ENCODE measurements around the gene SPTBN1. TPM values are rescaled to one million over a fixed set of nuclear protein-coding genes. Genes with fewer than 3 reads are reported as not detected.

The SPTBN1 gene
- total RNA-seq, 1 donor from 2014 or later: 251 TPM

DNA sequence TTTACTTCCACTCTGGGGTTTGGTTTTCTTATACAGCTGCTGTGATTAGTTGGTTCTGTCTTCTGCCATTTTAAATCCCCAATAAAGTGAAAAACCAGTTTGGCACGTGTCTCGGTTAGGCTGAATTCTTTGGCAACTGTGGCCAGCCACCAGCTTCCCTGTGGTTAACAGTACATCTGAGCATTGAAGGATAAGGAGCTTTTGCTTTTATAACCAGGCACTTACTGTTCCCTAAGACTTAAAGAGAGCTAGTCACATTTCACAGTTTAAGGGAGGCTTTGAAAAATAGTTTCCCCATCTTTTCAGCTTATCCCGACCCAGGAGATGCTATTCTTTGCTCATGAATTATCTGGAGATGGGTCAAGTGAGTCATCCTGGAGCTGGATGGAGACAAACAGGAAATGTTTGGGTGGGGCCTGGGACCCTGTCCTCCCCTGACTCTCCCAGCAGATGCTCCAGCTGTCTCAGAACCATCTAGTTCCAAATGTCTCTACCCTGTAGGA lies 210.1 kb downstream of the SPTBN1 start:
- H3K4me3 ChIP-seq (ENCODE audit: low read length in 3 of 3): no peak overlapping the region
- peak overlapping the region; percentile 68 for H3K27ac ChIP-seq (ENCODE audit: low read depth, low read length)

DNA sequence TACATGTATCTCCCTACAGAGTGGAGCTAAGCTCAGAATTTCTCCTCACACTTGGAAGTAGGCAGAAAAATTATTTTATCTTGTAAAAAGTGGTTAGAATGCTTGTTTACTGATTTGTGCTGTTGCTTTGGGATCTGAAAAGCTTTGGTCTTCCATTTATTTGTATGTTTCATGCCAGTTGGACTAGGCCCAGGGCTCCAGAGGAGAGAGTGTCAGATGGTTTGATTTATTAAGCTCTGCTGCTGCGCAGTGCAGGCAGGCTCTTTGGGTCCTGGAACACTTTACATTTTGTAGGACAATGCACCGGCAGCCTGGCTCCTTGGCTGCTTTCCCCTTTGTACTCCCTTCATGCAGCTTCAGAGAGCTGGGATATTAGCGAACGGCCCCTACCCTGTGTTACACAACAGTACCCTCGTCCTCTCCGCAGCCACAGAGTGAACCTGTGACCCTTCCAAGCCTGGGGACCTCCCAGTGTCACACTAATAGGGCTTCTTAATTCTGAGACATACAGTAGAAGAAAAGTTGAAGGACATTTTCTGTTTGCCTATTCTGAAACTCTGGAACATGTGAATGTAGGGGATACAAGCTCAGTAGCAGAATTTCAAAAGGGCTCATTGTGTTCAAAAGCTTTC lies 210.6 kb downstream of the SPTBN1 start:
- H3K9ac ChIP-seq (ENCODE audit: low read depth in 1 of 3, low read length in 3 of 3): peak overlapping the region in 2 of 3 donors; percentile 24 to 52
- peak overlapping the region in 2 of 3 donors; percentile 11 to 15 for H3K4me3 ChIP-seq (ENCODE audit: low read length in 3 of 3)
- H3K4me1 ChIP-seq (ENCODE audit: control insufficient read depth in 3 of 3, insufficient read depth in 3 of 3, low read length in 3 of 3): peaks cover 25 to 37% (median 28%) of the 10 kb centered on the region in 3 donors
- H3K27me3 ChIP-seq (ENCODE audit: control insufficient read depth in 3 of 3, insufficient read depth in 3 of 3, low read length in 3 of 3): no peaks in the 10 kb centered on the region
- peak overlapping the region; percentile 68 for H3K27ac ChIP-seq (ENCODE audit: low read depth, low read length)
- H3K9me3 ChIP-seq (ENCODE audit: control insufficient read depth in 3 of 3, low read length in 3 of 3): no peaks in the 10 kb centered on the region
- peaks cover 39 to 65% (median 48%) of the 10 kb centered on the region in 3 donors for H3K36me3 ChIP-seq (ENCODE audit: control insufficient read depth in 3 of 3, insufficient read depth in 3 of 3, low read length in 3 of 3)

More for the DNA sequence above, 210.1 kb downstream of the SPTBN1 start:
- H3K27me3 ChIP-seq (ENCODE audit: control insufficient read depth in 3 of 3, insufficient read depth in 3 of 3, low read length in 3 of 3): no peaks in the 10 kb centered on the region
- peaks cover 41 to 69% (median 54%) of the 10 kb centered on the region in 3 donors for H3K36me3 ChIP-seq (ENCODE audit: control insufficient read depth in 3 of 3, insufficient read depth in 3 of 3, low read length in 3 of 3)
- H3K4me1 ChIP-seq (ENCODE audit: control insufficient read depth in 3 of 3, insufficient read depth in 3 of 3, low read length in 3 of 3): peaks cover 25 to 37% (median 28%) of the 10 kb centered on the region in 3 donors
- peak overlapping the region in 2 of 3 donors; percentile 10 to 52 for H3K9ac ChIP-seq (ENCODE audit: low read depth in 1 of 3, low read length in 3 of 3)
- H3K9me3 ChIP-seq (ENCODE audit: control insufficient read depth in 3 of 3, low read length in 3 of 3): no peaks in the 10 kb centered on the region

DNA sequence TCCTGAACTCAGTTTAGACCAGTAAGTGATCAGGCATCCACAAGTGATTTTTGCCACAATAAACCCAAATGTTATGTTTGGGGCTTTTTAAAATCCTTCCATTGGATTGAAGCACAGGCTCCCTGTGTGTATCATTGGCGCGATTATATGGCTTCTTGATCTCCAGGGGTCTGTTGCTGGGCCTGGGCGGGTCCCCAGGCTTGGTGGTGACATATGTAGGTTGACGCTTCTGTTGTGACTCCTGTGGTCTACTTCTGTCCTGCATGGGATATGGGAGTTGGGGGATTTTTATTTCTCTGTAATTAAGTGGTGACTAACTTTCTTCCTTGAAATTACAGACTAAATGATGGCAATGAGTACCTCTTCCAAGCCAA lies 211.1 kb downstream of the SPTBN1 start:
- Histone ChIP-seq H3K36me3 (ENCODE audit: control insufficient read depth in 3 of 3, insufficient read depth in 3 of 3, low read length in 3 of 3) (peaks cover 37 to 60% (median 43%) of the 10 kb centered on the region in 3 donors), H3K27me3 (ENCODE audit: control insufficient read depth in 3 of 3, insufficient read depth in 3 of 3, low read length in 3 of 3) (no peaks in the 10 kb centered on the region), H3K4me3 (ENCODE audit: low read length in 3 of 3) (no peak overlapping the region), H3K4me1 (ENCODE audit: control insufficient read depth in 3 of 3, insufficient read depth in 3 of 3, low read length in 3 of 3) (peaks cover 25 to 37% (median 28%) of the 10 kb centered on the region in 3 donors), H3K9ac (ENCODE audit: low read depth in 1 of 3, low read length in 3 of 3) (peak overlapping the region in 1 of 3 donors; percentile 24), H3K9me3 (ENCODE audit: control insufficient read depth in 3 of 3, low read length in 3 of 3) (no peaks in the 10 kb centered on the region), H3K27ac (ENCODE audit: low read depth, low read length) (peak overlapping the region; percentile 68)

DNA sequence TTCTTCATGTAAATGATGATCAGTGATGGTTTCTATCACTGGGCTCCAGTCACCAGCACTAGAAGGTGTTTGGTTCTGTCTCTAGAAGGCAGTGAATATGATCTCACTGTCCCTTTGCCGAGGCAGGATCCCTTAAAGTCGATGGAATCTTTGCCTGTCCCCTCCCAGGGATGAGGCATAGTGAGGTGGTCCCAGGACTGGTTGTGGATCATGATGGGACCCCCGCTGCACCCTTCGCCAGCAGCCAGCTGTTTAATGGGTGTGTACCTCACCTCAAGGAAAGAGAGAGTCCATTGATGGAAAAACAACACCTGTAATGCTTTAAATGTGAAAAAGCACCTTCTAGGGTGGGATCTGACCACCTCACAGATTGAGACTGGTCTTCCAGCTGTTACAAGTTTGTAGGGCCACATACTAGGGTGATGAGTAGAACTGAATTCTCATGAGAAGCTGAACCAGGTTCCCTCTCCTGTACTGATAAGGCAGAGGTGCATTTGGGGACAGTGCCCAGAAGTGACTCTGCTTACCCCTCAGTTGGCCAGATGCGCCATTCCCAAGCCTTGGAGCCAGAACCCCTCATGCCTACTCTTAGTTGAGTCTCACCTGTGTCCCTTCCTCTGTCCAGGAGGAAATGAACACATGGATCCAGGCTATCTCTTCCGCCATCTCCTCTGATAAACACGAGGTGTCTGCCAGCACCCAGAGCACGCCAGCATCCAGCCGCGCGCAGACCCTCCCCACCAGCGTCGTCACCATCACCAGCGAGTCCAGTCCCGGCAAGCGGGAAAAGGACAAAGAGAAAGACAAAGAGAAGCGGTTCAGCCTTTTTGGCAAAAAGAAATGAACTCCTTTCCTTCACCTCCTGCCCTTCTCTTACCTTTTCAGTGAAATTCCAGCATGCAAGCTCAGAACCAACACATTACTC lies 211.9 kb downstream of the SPTBN1 start:
- H3K9ac ChIP-seq (ENCODE audit: low read depth in 1 of 3, low read length in 3 of 3): no peak overlapping the region
- H3K27me3 ChIP-seq (ENCODE audit: control insufficient read depth in 3 of 3, insufficient read depth in 3 of 3, low read length in 3 of 3): no peaks in the 10 kb centered on the region
- no peaks in the 10 kb centered on the region for H3K9me3 ChIP-seq (ENCODE audit: control insufficient read depth in 3 of 3, low read length in 3 of 3)
- peaks cover 25 to 38% (median 28%) of the 10 kb centered on the region in 3 donors for H3K4me1 ChIP-seq (ENCODE audit: control insufficient read depth in 3 of 3, insufficient read depth in 3 of 3, low read length in 3 of 3)
- peak overlapping the region; percentile 68 for H3K27ac ChIP-seq (ENCODE audit: low read depth, low read length)
- peaks cover 32 to 53% (median 36%) of the 10 kb centered on the region in 3 donors for H3K36me3 ChIP-seq (ENCODE audit: control insufficient read depth in 3 of 3, insufficient read depth in 3 of 3, low read length in 3 of 3)
- H3K4me3 ChIP-seq (ENCODE audit: low read length in 3 of 3): no peak overlapping the region

- Histone ChIP-seq H3K9me3 (ENCODE audit: control insufficient read depth in 3 of 3, low read length in 3 of 3) (no peaks in the 10 kb centered on the region), H3K27me3 (ENCODE audit: control insufficient read depth in 3 of 3, insufficient read depth in 3 of 3, low read length in 3 of 3) (no peaks in the 10 kb centered on the region), H3K4me3 (ENCODE audit: low read length in 3 of 3) (no peak overlapping the region), H3K27ac (ENCODE audit: low read depth, low read length) (no peak overlapping the region), H3K4me1 (ENCODE audit: control insufficient read depth in 3 of 3, insufficient read depth in 3 of 3, low read length in 3 of 3) (peaks cover 29 to 45% (median 33%) of the 10 kb centered on the region in 3 donors), H3K36me3 (ENCODE audit: control insufficient read depth in 3 of 3, insufficient read depth in 3 of 3, low read length in 3 of 3) (peaks cover 25 to 45% (median 29%) of the 10 kb centered on the region in 3 donors), H3K9ac (ENCODE audit: low read depth in 1 of 3, low read length in 3 of 3) (no peak overlapping the region)
Observed at GRCh38 chr2:54668711-54669110, 212.6 kb downstream of the SPTBN1 start.

GRCh38 chr2:54669677-54670484 lies 213.8 kb downstream of the SPTBN1 start:
- Histone ChIP-seq H3K27ac (ENCODE audit: low read depth, low read length) (peak overlapping the region; percentile 48), H3K9me3 (ENCODE audit: control insufficient read depth in 3 of 3, low read length in 3 of 3) (no peaks in the 10 kb centered on the region), H3K4me3 (ENCODE audit: low read length in 3 of 3) (no peak overlapping the region), H3K27me3 (ENCODE audit: control insufficient read depth in 3 of 3, insufficient read depth in 3 of 3, low read length in 3 of 3) (no peaks in the 10 kb centered on the region), H3K9ac (ENCODE audit: low read depth in 1 of 3, low read length in 3 of 3) (no peak overlapping the region), H3K36me3 (ENCODE audit: control insufficient read depth in 3 of 3, insufficient read depth in 3 of 3, low read length in 3 of 3) (peaks cover 17 to 35% (median 20%) of the 10 kb centered on the region in 3 donors), H3K4me1 (ENCODE audit: control insufficient read depth in 3 of 3, insufficient read depth in 3 of 3, low read length in 3 of 3) (peaks cover 31 to 48% (median 35%) of the 10 kb centered on the region in 3 donors)

DNA sequence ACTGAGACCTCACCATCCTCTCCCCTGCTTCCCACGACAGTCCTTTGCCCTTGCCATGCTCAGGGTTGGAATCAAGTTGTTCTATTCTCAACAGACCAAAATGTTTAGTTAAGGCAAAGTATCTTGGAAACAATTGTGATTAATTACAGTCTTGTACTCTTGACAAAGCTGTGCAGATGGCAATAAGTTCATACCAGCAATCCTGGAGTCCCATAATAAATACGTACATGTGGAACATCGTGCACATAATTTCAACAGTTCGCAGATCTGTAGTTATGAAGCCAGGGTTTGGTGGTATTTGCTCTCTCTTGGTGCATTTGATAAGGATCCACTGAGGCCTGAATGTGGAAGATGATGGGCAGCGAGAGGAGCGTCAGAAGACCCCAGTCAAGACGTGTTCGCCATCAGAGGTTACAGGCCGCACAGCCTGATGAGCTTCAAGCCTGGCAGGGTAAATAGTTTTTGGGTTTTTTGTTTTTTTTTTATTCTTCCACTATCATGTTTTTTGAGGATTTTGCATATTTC lies 214.4 kb downstream of the SPTBN1 start:
- H3K4me1 ChIP-seq (ENCODE audit: control insufficient read depth in 3 of 3, insufficient read depth in 3 of 3, low read length in 3 of 3): peaks cover 31 to 47% (median 33%) of the 10 kb centered on the region in 3 donors
- no peak overlapping the region for H3K9ac ChIP-seq (ENCODE audit: low read depth in 1 of 3, low read length in 3 of 3)
- H3K9me3 ChIP-seq (ENCODE audit: control insufficient read depth in 3 of 3, low read length in 3 of 3): no peaks in the 10 kb centered on the region
- no peaks in the 10 kb centered on the region for H3K27me3 ChIP-seq (ENCODE audit: control insufficient read depth in 3 of 3, insufficient read depth in 3 of 3, low read length in 3 of 3)
- peaks cover 17 to 35% (median 20%) of the 10 kb centered on the region in 3 donors for H3K36me3 ChIP-seq (ENCODE audit: control insufficient read depth in 3 of 3, insufficient read depth in 3 of 3, low read length in 3 of 3)
- H3K4me3 ChIP-seq (ENCODE audit: low read length in 3 of 3): no peak overlapping the region
- peak overlapping the region; percentile 48 for H3K27ac ChIP-seq (ENCODE audit: low read depth, low read length)

DNA sequence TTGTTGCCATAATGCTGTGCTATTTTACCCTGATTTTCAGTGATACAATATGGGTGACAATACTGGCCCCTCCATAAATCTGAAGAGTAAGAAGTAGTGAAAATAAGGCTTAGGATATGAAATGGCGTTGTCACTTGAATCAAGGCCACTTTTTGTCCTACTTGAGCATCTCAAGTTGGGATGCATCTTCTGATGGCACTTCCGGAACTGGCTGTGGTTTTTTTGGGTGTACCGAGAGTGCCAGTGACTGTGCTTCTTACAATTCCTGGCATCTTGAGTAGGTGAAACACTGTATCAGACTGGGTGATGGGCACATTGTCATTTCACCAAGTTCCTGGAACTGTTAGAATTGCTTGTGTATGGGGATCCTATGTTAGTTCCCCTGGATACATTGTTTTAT lies 214.9 kb downstream of the SPTBN1 start:
- H3K36me3 ChIP-seq (ENCODE audit: control insufficient read depth in 3 of 3, insufficient read depth in 3 of 3, low read length in 3 of 3): peaks cover 17 to 35% (median 20%) of the 10 kb centered on the region in 3 donors
- H3K27ac ChIP-seq (ENCODE audit: low read depth, low read length): no peak overlapping the region
- no peaks in the 10 kb centered on the region for H3K9me3 ChIP-seq (ENCODE audit: control insufficient read depth in 3 of 3, low read length in 3 of 3)
- peaks cover 26 to 47% (median 32%) of the 10 kb centered on the region in 3 donors for H3K4me1 ChIP-seq (ENCODE audit: control insufficient read depth in 3 of 3, insufficient read depth in 3 of 3, low read length in 3 of 3)
- no peak overlapping the region for H3K4me3 ChIP-seq (ENCODE audit: low read length in 3 of 3)
- no peak overlapping the region for H3K9ac ChIP-seq (ENCODE audit: low read depth in 1 of 3, low read length in 3 of 3)
- H3K27me3 ChIP-seq (ENCODE audit: control insufficient read depth in 3 of 3, insufficient read depth in 3 of 3, low read length in 3 of 3): no peaks in the 10 kb centered on the region

- Histone ChIP-seq H3K4me3 (ENCODE audit: low read length in 3 of 3) (no peak overlapping the region), H3K9ac (ENCODE audit: low read depth in 1 of 3, low read length in 3 of 3) (no peak overlapping the region), H3K4me1 (ENCODE audit: control insufficient read depth in 3 of 3, insufficient read depth in 3 of 3, low read length in 3 of 3) (peaks cover 16 to 39% (median 26%) of the 10 kb centered on the region in 3 donors), H3K27me3 (ENCODE audit: control insufficient read depth in 3 of 3, insufficient read depth in 3 of 3, low read length in 3 of 3) (no peaks in the 10 kb centered on the region), H3K9me3 (ENCODE audit: control insufficient read depth in 3 of 3, low read length in 3 of 3) (no peaks in the 10 kb centered on the region), H3K36me3 (ENCODE audit: control insufficient read depth in 3 of 3, insufficient read depth in 3 of 3, low read length in 3 of 3) (peaks cover 17 to 34% (median 20%) of the 10 kb centered on the region in 3 donors), H3K27ac (ENCODE audit: low read depth, low read length) (peak overlapping the region; percentile 82)
Observed at GRCh38 chr2:54671875-54672589, 215.9 kb downstream of the SPTBN1 start.

Measured in skeletal muscle tissue (tissue), 4 donors.